SU-DHL-6 (cell line): ENCODE measurements around the gene TXNL1.

Source experiments
- H2AFZ ChIP-seq: fragments of 200-600 bp; sonication (generic); 2 replicates; pipeline ENCODE4 v1.6.1; 2014; ENCODE audit warnings: low read depth, mild to moderate bottlenecking, moderate library complexity, mixed read lengths, antibody characterized with exemption, low read length; ENCODE audit not compliant: severe bottlenecking
- H3F3A ChIP-seq: fragments of 200-600 bp; shearing (Covaris generic); 2 replicates; pipeline ENCODE4 v1.6.0; 2016; ENCODE audit warnings: antibody characterized with exemption, mild to moderate bottlenecking; ENCODE audit not compliant: insufficient read depth
- H3K27ac ChIP-seq: fragments of 200-600 bp; sonication (generic); 2 replicates; pipeline ENCODE4 v1.5.1; 2016; ENCODE audit warnings: low read depth, mild to moderate bottlenecking, low read length, moderate library complexity, mixed read lengths
- H3K27me3 ChIP-seq: fragments of 200-600 bp; sonication (generic), shearing (Covaris generic); 2 replicates; pipeline ENCODE4 v1.6.0; 2014; ENCODE audit warnings: mild to moderate bottlenecking, low read length
- H3K36me3 ChIP-seq: fragments of 200-600 bp; sonication (generic); 2 replicates; pipeline ENCODE4 v1.6.1; 2014; ENCODE audit warnings: mild to moderate bottlenecking, low read length, mixed read lengths
- H3K4me2 ChIP-seq: fragments of 300-600, 200-600 bp; shearing (Covaris generic), sonication (generic); 2 replicates; pipeline ENCODE4 v1.6.0; 2014; ENCODE audit warnings: low read length, low read depth, mild to moderate bottlenecking; ENCODE audit not compliant: poor library complexity, severe bottlenecking
- H3K4me3 ChIP-seq: fragments of 200-600 bp; sonication (generic); 2 replicates; pipeline ENCODE4 v1.5.1; 2014; ENCODE audit warnings: antibody characterized with exemption, low read length, mild to moderate bottlenecking, mixed read lengths; ENCODE audit not compliant: insufficient read depth, poor library complexity, severe bottlenecking
- H3K79me2 ChIP-seq: fragments of 200-600 bp; sonication (generic); 2 replicates; pipeline ENCODE4 v1.6.1; 2014; ENCODE audit warnings: mild to moderate bottlenecking, low read length, moderate library complexity; ENCODE audit not compliant: insufficient read depth
- H3K9ac ChIP-seq: fragments of 200-600 bp; sonication (generic); 2 replicates; pipeline ENCODE4 v1.7.0; 2014; ENCODE audit warnings: mild to moderate bottlenecking, low read length
- H3K9me2 ChIP-seq: fragments of 200-600 bp; sonication (generic); replicated peaks from 2 replicates; pipeline ENCODE4 v1.6.1; 2014; ENCODE audit warnings: low read length; ENCODE audit not compliant: insufficient read depth
- H3K9me3 ChIP-seq: fragments of 200-600 bp; sonication (generic); 2 replicates; pipeline ENCODE4 v1.6.1; 2014; ENCODE audit warnings: low read length, mixed read lengths; ENCODE audit not compliant: insufficient read depth
- H4K20me1 ChIP-seq: fragments of 200-600 bp; sonication (generic); 2 replicates; pipeline ENCODE4 v1.6.1; 2014; ENCODE audit warnings: low read depth, mild to moderate bottlenecking, antibody characterized with exemption, low read length, moderate library complexity, mixed read lengths
- EZH2phosphoT487 ChIP-seq: fragments of 200-600 bp; sonication (generic), shearing (Covaris generic); conservative IDR thresholded peaks from 2 replicates; pipeline ENCODE4 v1.6.1; 2018; ENCODE audit warnings: mild to moderate bottlenecking, antibody characterized with exemption, low read length, moderate library complexity, mixed read lengths
- TF ChIP-seq, protein P1 (sequence below): fragments of 200-600 bp; sonication (generic); IDR thresholded peaks from one replicate; pipeline ENCODE4 v1.5.1; 2017; ENCODE audit warnings: antibody characterized with exemption, mild to moderate bottlenecking, low read length, moderate library complexity; ENCODE audit not compliant: insufficient read depth, poor library complexity, severe bottlenecking

TXNL1 gene

DNA sequence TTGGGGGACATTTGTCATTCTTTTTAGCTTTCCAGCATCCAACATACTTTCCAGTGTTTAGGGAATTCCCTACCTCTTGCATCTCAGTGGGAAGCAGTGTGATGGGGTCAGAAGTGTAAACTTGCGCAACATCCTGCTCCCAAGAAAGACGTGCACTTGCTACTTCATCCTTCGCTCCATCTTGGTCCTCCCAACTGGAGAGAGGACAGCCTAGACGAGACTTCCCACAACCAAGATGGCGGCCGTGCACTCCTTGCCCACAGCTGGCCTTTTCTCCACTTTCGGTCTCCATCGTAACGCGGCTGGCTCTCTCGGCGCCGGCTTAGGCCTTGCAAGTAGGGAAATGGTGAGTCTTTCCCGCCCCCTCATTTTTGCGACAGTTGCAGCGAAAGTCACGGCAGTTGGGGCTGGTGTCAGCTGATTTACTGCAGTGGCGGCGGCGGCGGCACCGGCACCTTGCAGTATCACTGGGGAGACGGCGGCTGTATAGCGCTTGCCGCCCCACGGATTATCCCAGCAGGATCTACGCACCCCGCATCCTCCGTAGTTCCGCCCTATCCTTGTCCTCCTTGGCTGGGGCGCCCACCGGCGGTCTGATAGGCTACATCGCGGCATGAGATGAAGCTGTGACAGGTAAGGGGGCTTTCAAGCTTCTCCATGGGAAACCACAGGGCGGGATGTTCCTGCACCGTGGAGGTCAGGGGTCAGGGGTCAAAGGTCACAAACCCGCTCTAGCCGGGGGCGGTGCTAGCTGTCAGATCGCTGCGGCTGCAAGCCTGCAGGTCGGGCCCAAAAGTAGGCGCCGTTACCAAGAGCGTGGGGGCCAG is 12.8 kb upstream of the TXNL1 start, which contains the start of gene WDR7:
Gene WDR7, plus strand, starts transcription at position 416 of the 827 bp plus-strand sequence. CDS start 21,157 bp downstream, outside the sequence.
- H3K4me3 ChIP-seq, result peak within 1 kb of the TSS; percentile 82
- H3K79me2 ChIP-seq, result peaks cover 46% of the 10 kb centered on the region
- H3K36me3 ChIP-seq, result no peaks in the 10 kb centered on the region
- peak within 1 kb of the TSS; percentile 41 for H3K27ac ChIP-seq
- H3K4me2 ChIP-seq, result peak within 1 kb of the TSS; percentile 83
- peak within 1 kb of the TSS; percentile 95 for H2AFZ ChIP-seq
- H3F3A ChIP-seq, result peaks cover 9% of the 10 kb centered on the region; the same call in 1 of the 2 replicates
- no peaks in the 10 kb centered on the region for H3K9me2 ChIP-seq
- no peaks in the 10 kb centered on the region for H4K20me1 ChIP-seq
- H3K9me3 ChIP-seq, result no peaks in the 10 kb centered on the region
- TF ChIP-seq, protein P1, sequence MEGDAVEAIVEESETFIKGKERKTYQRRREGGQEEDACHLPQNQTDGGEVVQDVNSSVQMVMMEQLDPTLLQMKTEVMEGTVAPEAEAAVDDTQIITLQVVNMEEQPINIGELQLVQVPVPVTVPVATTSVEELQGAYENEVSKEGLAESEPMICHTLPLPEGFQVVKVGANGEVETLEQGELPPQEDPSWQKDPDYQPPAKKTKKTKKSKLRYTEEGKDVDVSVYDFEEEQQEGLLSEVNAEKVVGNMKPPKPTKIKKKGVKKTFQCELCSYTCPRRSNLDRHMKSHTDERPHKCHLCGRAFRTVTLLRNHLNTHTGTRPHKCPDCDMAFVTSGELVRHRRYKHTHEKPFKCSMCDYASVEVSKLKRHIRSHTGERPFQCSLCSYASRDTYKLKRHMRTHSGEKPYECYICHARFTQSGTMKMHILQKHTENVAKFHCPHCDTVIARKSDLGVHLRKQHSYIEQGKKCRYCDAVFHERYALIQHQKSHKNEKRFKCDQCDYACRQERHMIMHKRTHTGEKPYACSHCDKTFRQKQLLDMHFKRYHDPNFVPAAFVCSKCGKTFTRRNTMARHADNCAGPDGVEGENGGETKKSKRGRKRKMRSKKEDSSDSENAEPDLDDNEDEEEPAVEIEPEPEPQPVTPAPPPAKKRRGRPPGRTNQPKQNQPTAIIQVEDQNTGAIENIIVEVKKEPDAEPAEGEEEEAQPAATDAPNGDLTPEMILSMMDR, result no peak
- no peak for TF ChIP-seq EZH2phosphoT487
- peak within 1 kb of the TSS; percentile 73 for H3K9ac ChIP-seq
- H3K27me3 ChIP-seq, result no peaks in the 10 kb centered on the region

GRCh38 chr18:56649996-56650395 is 11.6 kb upstream of the TXNL1 start:
- Histone ChIP-seq H4K20me1 (no peaks in the 10 kb centered on the region), H3K4me3 (peak overlapping the region; percentile 82), H3K27ac (no peak overlapping the region), H3F3A (peaks cover 11% of the 10 kb centered on the region; the same call in 1 of the 2 replicates), H2AFZ (no peak overlapping the region), H3K79me2 (peaks cover 34% of the 10 kb centered on the region), H3K27me3 (no peaks in the 10 kb centered on the region), H3K4me2 (peak overlapping the region; percentile 83), H3K9me2 (no peaks in the 10 kb centered on the region), H3K36me3 (no peaks in the 10 kb centered on the region), H3K9ac (no peak overlapping the region), H3K9me3 (no peaks in the 10 kb centered on the region)
- TF ChIP-seq EZH2phosphoT487, result no peak
- TF ChIP-seq, protein P1, result no peak

DNA sequence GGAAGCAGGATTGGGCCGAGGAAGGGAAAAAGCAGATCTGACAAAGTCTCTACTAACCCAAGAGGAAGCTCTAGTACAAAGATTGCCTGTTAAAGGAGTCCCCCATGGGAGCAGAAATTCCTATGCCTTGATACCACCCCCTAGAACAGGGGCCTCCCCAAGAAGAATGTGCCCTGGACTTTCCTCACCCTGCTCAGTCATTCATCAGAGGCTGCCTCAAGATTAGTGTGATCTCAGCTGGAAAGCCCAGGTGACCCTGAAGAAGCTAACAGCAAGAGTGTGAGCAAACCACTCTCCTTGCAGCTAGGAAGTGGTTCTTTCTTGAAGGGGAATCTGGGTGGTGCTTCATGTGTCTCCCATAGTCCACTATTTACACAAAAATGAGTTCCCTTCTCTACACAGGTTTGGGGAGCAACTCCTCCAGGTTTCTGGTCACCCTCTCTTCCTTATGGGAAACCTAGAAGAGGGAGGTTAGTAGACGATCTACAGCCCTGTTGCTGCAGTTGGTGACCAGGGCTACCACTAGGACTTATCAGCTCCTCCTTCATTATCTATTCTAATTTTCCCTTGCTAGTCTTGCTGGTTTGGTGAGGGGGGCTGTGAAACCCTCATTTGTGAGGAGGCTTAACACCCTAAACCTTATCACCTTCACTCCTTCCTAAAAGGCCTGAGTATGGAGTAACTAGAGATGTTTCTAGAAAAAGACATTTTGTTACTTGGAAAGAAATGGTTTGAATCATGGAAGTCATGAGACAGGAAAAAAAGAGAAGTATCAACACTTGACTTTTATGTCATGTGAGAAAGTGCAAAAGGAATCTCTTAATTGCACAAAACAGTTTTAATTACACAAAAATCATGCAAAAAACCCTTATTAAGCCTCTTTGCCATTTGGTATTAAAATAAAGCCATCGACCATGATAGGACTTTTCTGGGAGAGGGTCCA is 9.8 kb upstream of the TXNL1 start:
- Histone ChIP-seq H2AFZ (no peak overlapping the region), H3K79me2 (peaks cover 18% of the 10 kb centered on the region), H3K27me3 (no peaks in the 10 kb centered on the region), H3F3A (peaks cover 12% of the 10 kb centered on the region; the same call in 1 of the 2 replicates), H3K27ac (no peak overlapping the region), H3K4me2 (no peak overlapping the region), H3K9me3 (no peaks in the 10 kb centered on the region), H3K9ac (no peak overlapping the region), H4K20me1 (no peaks in the 10 kb centered on the region), H3K4me3 (no peak overlapping the region), H3K9me2 (no peaks in the 10 kb centered on the region), H3K36me3 (no peaks in the 10 kb centered on the region)
- TF ChIP-seq, protein P1, result no peak
- no peak for TF ChIP-seq EZH2phosphoT487
